K562 (cell line): ENCODE data around the gene DDC. TPM values are rescaled to one million over a fixed set of nuclear protein-coding genes. Genes with fewer than 3 reads are reported as not detected.

ENCODE experiments used
- ATAC-seq: fragments of 200-7000 bp; cut with Tn5 transposase; 3 replicates; pipeline ENCODE4 v1.9.1; 2020; ENCODE audit warnings: moderate library complexity
- BruUV-seq: library from RNA; stranded (reverse); fragments of 400-500 nt; replicated peaks from 2 replicates; lab custom pipeline; 2021; lab: Mats Ljungman, UMichigan
- CTCF ChIA-PET: fragments of 300-600 bp; formaldehyde crosslinking; extraction: SDS; loops from one replicate; lab custom pipeline; 2021; ENCODE audit warnings: low intra/inter-chr PET ratio; lab: Yijun Ruan, JAX
- POLR2A ChIA-PET: fragments of 300-600, 350-650 bp; sonication (Branson Sonifier 250); formaldehyde crosslinking; extraction: SDS; loops from one replicate; lab custom pipeline; 2021; ENCODE audit warnings: antibody characterized with exemption, inconsistent platforms; lab: Yijun Ruan, JAX
- DNase-seq, 4 experiments: peaks; one replicate each; pipeline versions ENCODE4 v3.0.0 to v3.0.0-alpha.2; 2011 to 2018; ENCODE audit warnings: low spot score in 3 of 4, mixed read lengths in 3 of 4; ENCODE audit errors: extremely low read depth in 1 of 4
- FAIRE-seq: peaks from 2 replicates; lab custom pipeline; 2011; peaks lifted over from hg19 to GRCh38; lab: Jason Lieb, UNC
- H2AFZ ChIP-seq: 2 replicates; pipeline ENCODE4 v1.6.0; 2011; ENCODE audit warnings: low read depth, low read length, control low read depth, inconsistent platforms
- H3K27ac ChIP-seq: fragments of 200-600 bp; 3 replicates; pipeline ENCODE4 v1.8.0; 2011; ENCODE audit warnings: low read depth, mild to moderate bottlenecking, control low read depth, inconsistent platforms, low read length, moderate library complexity, mixed read lengths; ENCODE audit errors: extremely low read depth
- H3K27me3 ChIP-seq, 2 experiments: fragments of 300-600 bp in 1 of 2; 2 replicates in 1 of 2; 3 replicates in 1 of 2; pipeline versions ENCODE4 v1.6.0 to v1.8.0; 2011; ENCODE audit warnings: inconsistent platforms in 2 of 2, low read length in 2 of 2, mild to moderate bottlenecking in 1 of 2, mixed read lengths in 1 of 2, moderate library complexity in 1 of 2; ENCODE audit not compliant: control insufficient read depth in 2 of 2, insufficient read depth in 2 of 2
- H3K36me3 ChIP-seq: fragments of 300-600 bp; 3 replicates; pipeline ENCODE4 v1.8.0; 2011; ENCODE audit warnings: mild to moderate bottlenecking, low read length, inconsistent platforms; ENCODE audit not compliant: control insufficient read depth, insufficient read depth
- H3K4me1 ChIP-seq, 2 experiments: fragments of 200-600 bp in 1 of 2; replicated peaks in 1 of 2; 2 replicates in 1 of 2; 3 replicates in 1 of 2; pipeline versions ENCODE4 v1.5.1 to v1.8.0; 2011; ENCODE audit warnings: inconsistent platforms in 2 of 2, low read length in 2 of 2, mild to moderate bottlenecking in 1 of 2, mixed read lengths in 1 of 2, moderate library complexity in 1 of 2; ENCODE audit not compliant: control insufficient read depth in 2 of 2, insufficient read depth in 2 of 2
- H3K4me2 ChIP-seq: 2 replicates; pipeline ENCODE4 v1.6.1; 2011; ENCODE audit warnings: low read length, control low read depth, inconsistent platforms, mixed read lengths; ENCODE audit not compliant: insufficient read depth
- H3K4me3 ChIP-seq: fragments of 200-600 bp; sonication (generic), shearing (Covaris generic); 2 replicates; pipeline ENCODE4 v1.5.1; 2016; ENCODE audit warnings: control low read depth, inconsistent platforms
- H3K79me2 ChIP-seq: fragments of 200-600 bp; 3 replicates; pipeline ENCODE4 v1.8.0; 2011; ENCODE audit warnings: low read length, inconsistent platforms; ENCODE audit not compliant: control insufficient read depth, insufficient read depth
- H3K9ac ChIP-seq, 2 experiments: 2 replicates each; pipeline versions ENCODE4 v1.6.0 to v1.6.1; 2011; ENCODE audit warnings: low read depth in 2 of 2, low read length in 2 of 2, control low read depth in 1 of 2, inconsistent platforms in 1 of 2, mild to moderate bottlenecking in 1 of 2, mixed read lengths in 1 of 2; ENCODE audit not compliant: insufficient read depth in 1 of 2
- H3K9me1 ChIP-seq: one replicate; pipeline ENCODE4 v1.6.0; 2011; ENCODE audit warnings: inconsistent platforms, mild to moderate bottlenecking, low read length, moderate library complexity; ENCODE audit not compliant: control insufficient read depth, insufficient read depth
- H3K9me3 ChIP-seq: replicated peaks from 2 replicates; pipeline ENCODE4 v1.5.1; 2011; ENCODE audit warnings: low read depth, low read length, inconsistent platforms; ENCODE audit not compliant: control insufficient read depth, insufficient read depth
- H4K20me1 ChIP-seq: replicated peaks from 2 replicates; pipeline ENCODE4 v1.6.1; 2011; ENCODE audit warnings: low read length, inconsistent platforms, mixed read lengths; ENCODE audit not compliant: control insufficient read depth, insufficient read depth
- ATF1 ChIP-seq, 2 experiments: fragments of 450-650 bp in 1 of 2; IDR thresholded peaks; 2 replicates each; pipeline ENCODE4 v1.6.1; 2016; ENCODE audit warnings: missing compliant biosample characterization in 1 of 2, missing genetic modification characterization in 1 of 2
- GATAD2A ChIP-seq: fragments of 450-650 bp; IDR thresholded peaks from 2 replicates; pipeline ENCODE4 v1.6.1; 2017
- JUND ChIP-seq, 2 experiments: IDR thresholded peaks; 2 replicates in 1 of 2; 3 replicates in 1 of 2; pipeline ENCODE4 v1.6.1; 2011; ENCODE audit warnings: borderline replicate concordance in 2 of 2, low read depth in 2 of 2, low read length in 2 of 2, improper control_type of control experiment in 1 of 2, missing biosample characterization in 1 of 2, missing genetic modification characterization in 1 of 2, missing genetic modification reagents in 1 of 2
- KLF13 ChIP-seq: fragments of 450-650 bp; IDR thresholded peaks from 2 replicates; pipeline ENCODE4 v1.6.1; 2016; ENCODE audit warnings: missing genetic modification characterization, low read depth, mild to moderate bottlenecking, missing compliant biosample characterization, moderate library complexity, borderline replicate concordance
- SP1 ChIP-seq: sonication (generic); formaldehyde crosslinking; IDR thresholded peaks from 2 replicates; pipeline ENCODE4 v1.8.1; 2022; ENCODE audit warnings: mild to moderate bottlenecking, missing genetic modification reagents
- STAT5A ChIP-seq: IDR thresholded peaks from 2 replicates; pipeline ENCODE4 v1.6.1; 2012; ENCODE audit warnings: low read length, inconsistent platforms, borderline replicate concordance
- ZNF232 ChIP-seq: sonication (generic); formaldehyde crosslinking; IDR thresholded peaks from 2 replicates; pipeline ENCODE4 v1.8.0; 2022; ENCODE audit warnings: mild to moderate bottlenecking, missing genetic modification reagents
- ZNF3 ChIP-seq: fragments of 250-450 bp; sonication (Bioruptor Pico); IDR thresholded peaks from 2 replicates; pipeline ENCODE4 v1.5.0; 2021; ENCODE audit warnings: mild to moderate bottlenecking, moderate library complexity
- ZNF444 ChIP-seq: fragments of 250-450 bp; sonication (Bioruptor Pico); IDR thresholded peaks from 2 replicates; pipeline ENCODE4 v1.4.0; 2020; ENCODE audit warnings: mild to moderate bottlenecking, moderate library complexity
- WGBS: fragments of 100-300 bp; shearing (Covaris generic); methylation state at CpG from one replicate; pipeline ENCODE4 v1.1.6; 2016; ENCODE audit warnings: low coverage, mixed read lengths; ENCODE audit not compliant: insufficient coverage; ENCODE audit errors: missing lambda C conversion rate; 5-methylcytosine and 5-hydroxymethylcytosine counted together
- in situ Hi-C: fragments of 300-500 bp; cut with MboI; formaldehyde crosslinking; loops from 4 replicates; pipeline ENCODE4 v1.15.0; 2018; ENCODE audit warnings: inconsistent platforms, mixed read lengths
- intact Hi-C: fragments of 100-400 bp; cut with micrococcal nuclease; formaldehyde crosslinking; loops from 2 replicates; pipeline ENCODE4 v1.14.2; 2022
- polyA plus RNA-seq, 8 experiments: library from polyadenylated mRNA; depleted of rRNA in 4 of 8; stranded (reverse) in 5 of 8; unstranded in 3 of 8; fragments of >200 nt; fragmentation: Nextera tagmentation in 2 of 8; fragmentation: Illumina TruSeq in 1 of 8; extraction: Ambion mirVana in 2 of 8; extraction: Trizol in 1 of 8; gene quantifications; 2 replicates each; pipeline versions ENCODE4 v1.2.1 to v1.2.3, GENCODE V29; 2011 to 2014; ENCODE audit warnings: inconsistent platforms in 1 of 8, missing spikeins in 1 of 8
- total RNA-seq, 7 experiments: library from RNA; depleted of rRNA in 6 of 7; stranded (reverse); fragments of >200 nt in 6 of 7; fragmentation: Illumina TruSeq in 2 of 7; extraction: Trizol in 2 of 7; gene quantifications; 2 replicates each; pipeline versions ENCODE4 v1.2.1 to v1.2.3, GENCODE V29; 2011 to 2021; ENCODE audit warnings: low replicate concordance in 1 of 7
- TF ChIP-seq, protein P1 (sequence below), 2 experiments: fragments of 450-650 bp in 1 of 2; sonication (generic) in 1 of 2; formaldehyde crosslinking; conservative IDR thresholded peaks; 2 replicates each; pipeline versions ENCODE4 v1.4.0 to v1.8.1; 2020 to 2022; ENCODE audit warnings: mild to moderate bottlenecking in 1 of 2, missing genetic modification reagents in 1 of 2
- TF ChIP-seq, protein P2 (sequence below): fragments of 450-650 bp; IDR thresholded peaks from 2 replicates; pipeline ENCODE4 v1.6.1; 2017; ENCODE audit warnings: antibody characterized with exemption
- TF ChIP-seq, protein P3 (sequence below): IDR thresholded peaks from 2 replicates; pipeline ENCODE4 v1.6.1; 2011; ENCODE audit warnings: borderline replicate concordance, low read depth, mild to moderate bottlenecking, moderate library complexity, low read length; ENCODE audit not compliant: insufficient read depth, poor library complexity, severe bottlenecking

DDC gene
- total and polyA plus RNA-seq, 9 of the 15 experiments (the other 6 are each of a cell fraction or from before 2014, with no cell fraction given) = not detected

DNA sequence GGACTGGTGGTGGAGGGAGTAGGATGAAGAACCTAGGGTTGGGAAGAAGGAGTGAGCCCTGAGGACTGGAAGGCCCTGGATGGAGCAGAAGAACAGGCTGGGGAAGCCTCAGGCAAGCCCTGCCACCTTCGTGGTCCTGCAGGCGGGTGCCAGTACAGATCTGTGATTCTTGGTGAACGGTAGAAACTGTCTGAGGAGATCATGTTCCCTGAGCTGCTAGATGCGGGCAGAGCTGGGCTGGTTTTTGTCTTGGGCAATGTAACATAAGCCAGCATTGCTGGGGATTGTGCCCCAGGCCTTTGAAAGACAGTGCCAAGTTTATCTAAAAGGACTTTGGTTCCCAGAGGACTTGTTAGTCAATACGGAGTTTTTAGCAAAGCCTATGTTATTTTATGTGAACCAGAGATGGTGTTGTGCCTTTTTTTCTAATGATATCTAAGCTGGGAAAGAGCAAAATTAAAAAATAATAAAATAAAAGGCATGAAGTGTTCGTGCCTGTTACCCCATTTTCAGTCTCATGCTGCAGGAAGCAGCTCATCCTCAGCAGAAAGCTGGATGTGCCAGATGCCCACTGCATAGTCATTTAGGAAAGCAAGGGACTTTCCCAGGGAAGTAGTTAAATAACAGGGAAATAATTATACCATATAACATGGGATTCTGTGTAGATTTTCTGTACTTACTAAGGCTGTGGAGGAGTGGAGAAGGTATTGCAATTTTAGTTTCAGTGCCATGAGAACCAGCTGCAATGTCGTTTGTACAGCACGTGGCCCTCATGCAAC, 90.6 kb downstream of the DDC start:
- Histone ChIP-seq H2AFZ (no peak overlapping the region), H3K4me1 (no peaks in the 10 kb centered on the region), H3K4me3 (no peak overlapping the region), H4K20me1 (0 out of 2 replicates have a peak, but pooled peaks cover 4% of the 10 kb centered on the region), H3K9ac (no peak overlapping the region), H3K79me2 (no peaks in the 10 kb centered on the region), H3K4me2 (no peak overlapping the region), H3K9me1 (no peaks in the 10 kb centered on the region), H3K36me3 (no peaks in the 10 kb centered on the region), H3K9me3 (no peaks in the 10 kb centered on the region), H3K27me3 (peaks cover 13 to 54% of the 10 kb centered on the region in 2 experiments; a peak in 4 of 5 replicates), H3K27ac (no peak overlapping the region)
- CTCF ChIA-PET = no interaction called here
- no TSS peak for BruUV-seq
- ATAC-seq (no peak), DNase-seq (no peak), FAIRE-seq (no peak)
- POLR2A ChIA-PET = interaction anchor here (0.6 kb wide), 1 partner anchor 318 kb away, joined by 3 read pairs; no protein-coding TSS in a partner anchor
- intact Hi-C loops = no loop called here
- TF ChIP-seq JUND (IDR thresholded peaks at IDR 0.05; ENCODE audit: borderline replicate concordance, low read depth, low read length) = no peak
- TF ChIP-seq JUND (tag; IDR thresholded peaks at IDR 0.05; ENCODE audit: borderline replicate concordance, low read depth, low read length) = no peak
- TF ChIP-seq, protein P1, sequence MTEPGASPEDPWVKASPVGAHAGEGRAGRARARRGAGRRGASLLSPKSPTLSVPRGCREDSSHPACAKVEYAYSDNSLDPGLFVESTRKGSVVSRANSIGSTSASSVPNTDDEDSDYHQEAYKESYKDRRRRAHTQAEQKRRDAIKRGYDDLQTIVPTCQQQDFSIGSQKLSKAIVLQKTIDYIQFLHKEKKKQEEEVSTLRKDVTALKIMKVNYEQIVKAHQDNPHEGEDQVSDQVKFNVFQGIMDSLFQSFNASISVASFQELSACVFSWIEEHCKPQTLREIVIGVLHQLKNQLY (CRISPR knock-in tag; conservative IDR thresholded peaks at IDR 0.05) = no peak
- no peak for TF ChIP-seq ZNF232
- no peak for TF ChIP-seq ZNF3 (CRISPR knock-in tag)
- TF ChIP-seq ZNF444 = no peak
- no peak for TF ChIP-seq GATAD2A
- no peak for TF ChIP-seq SP1 (CRISPR knock-in tag)
- TF ChIP-seq, protein P2, sequence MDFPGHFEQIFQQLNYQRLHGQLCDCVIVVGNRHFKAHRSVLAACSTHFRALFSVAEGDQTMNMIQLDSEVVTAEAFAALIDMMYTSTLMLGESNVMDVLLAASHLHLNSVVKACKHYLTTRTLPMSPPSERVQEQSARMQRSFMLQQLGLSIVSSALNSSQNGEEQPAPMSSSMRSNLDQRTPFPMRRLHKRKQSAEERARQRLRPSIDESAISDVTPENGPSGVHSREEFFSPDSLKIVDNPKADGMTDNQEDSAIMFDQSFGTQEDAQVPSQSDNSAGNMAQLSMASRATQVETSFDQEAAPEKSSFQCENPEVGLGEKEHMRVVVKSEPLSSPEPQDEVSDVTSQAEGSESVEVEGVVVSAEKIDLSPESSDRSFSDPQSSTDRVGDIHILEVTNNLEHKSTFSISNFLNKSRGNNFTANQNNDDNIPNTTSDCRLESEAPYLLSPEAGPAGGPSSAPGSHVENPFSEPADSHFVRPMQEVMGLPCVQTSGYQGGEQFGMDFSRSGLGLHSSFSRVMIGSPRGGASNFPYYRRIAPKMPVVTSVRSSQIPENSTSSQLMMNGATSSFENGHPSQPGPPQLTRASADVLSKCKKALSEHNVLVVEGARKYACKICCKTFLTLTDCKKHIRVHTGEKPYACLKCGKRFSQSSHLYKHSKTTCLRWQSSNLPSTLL = no peak
- TF ChIP-seq, protein P3, sequence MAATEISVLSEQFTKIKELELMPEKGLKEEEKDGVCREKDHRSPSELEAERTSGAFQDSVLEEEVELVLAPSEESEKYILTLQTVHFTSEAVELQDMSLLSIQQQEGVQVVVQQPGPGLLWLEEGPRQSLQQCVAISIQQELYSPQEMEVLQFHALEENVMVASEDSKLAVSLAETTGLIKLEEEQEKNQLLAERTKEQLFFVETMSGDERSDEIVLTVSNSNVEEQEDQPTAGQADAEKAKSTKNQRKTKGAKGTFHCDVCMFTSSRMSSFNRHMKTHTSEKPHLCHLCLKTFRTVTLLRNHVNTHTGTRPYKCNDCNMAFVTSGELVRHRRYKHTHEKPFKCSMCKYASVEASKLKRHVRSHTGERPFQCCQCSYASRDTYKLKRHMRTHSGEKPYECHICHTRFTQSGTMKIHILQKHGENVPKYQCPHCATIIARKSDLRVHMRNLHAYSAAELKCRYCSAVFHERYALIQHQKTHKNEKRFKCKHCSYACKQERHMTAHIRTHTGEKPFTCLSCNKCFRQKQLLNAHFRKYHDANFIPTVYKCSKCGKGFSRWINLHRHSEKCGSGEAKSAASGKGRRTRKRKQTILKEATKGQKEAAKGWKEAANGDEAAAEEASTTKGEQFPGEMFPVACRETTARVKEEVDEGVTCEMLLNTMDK = no peak
- TF ChIP-seq KLF13 (tag) = no peak
- no peak for TF ChIP-seq ATF1 (CRISPR knock-in tag; IDR thresholded peaks at IDR 0.05)
- no peak for TF ChIP-seq ATF1 (tag; IDR thresholded peaks at IDR 0.05)
- TF ChIP-seq STAT5A = no peak
- in situ Hi-C loops = no loop called here
- whole genome bisulfite sequencing = 2% methylated on average over 8 of the region's 8 CpGs
